Fibroblast of pulmonary artery (primary cell): ENCODE data around the gene PDE4D.

ENCODE experiments used
- DNase-seq: peaks from one replicate; pipeline ENCODE4 v3.0.0-alpha.2; 2010; ENCODE audit warnings: low read depth
- H3K4me3 ChIP-seq: replicated peaks from 2 replicates; pipeline ENCODE4 v1.5.1; 2011; ENCODE audit warnings: low read depth, mild to moderate bottlenecking, control low read depth, low read length, moderate library complexity
- TF ChIP-seq, protein P1 (sequence below): IDR thresholded peaks from 2 replicates; pipeline ENCODE4 v1.5.1; 2011; ENCODE audit warnings: mild to moderate bottlenecking, control low read depth, low read length, inconsistent platforms; ENCODE audit errors: missing control alignments

PDE4D gene

GRCh38 chr5:59003641-59004040, 889.9 kb downstream of the PDE4D start:
- TF ChIP-seq, protein P1, sequence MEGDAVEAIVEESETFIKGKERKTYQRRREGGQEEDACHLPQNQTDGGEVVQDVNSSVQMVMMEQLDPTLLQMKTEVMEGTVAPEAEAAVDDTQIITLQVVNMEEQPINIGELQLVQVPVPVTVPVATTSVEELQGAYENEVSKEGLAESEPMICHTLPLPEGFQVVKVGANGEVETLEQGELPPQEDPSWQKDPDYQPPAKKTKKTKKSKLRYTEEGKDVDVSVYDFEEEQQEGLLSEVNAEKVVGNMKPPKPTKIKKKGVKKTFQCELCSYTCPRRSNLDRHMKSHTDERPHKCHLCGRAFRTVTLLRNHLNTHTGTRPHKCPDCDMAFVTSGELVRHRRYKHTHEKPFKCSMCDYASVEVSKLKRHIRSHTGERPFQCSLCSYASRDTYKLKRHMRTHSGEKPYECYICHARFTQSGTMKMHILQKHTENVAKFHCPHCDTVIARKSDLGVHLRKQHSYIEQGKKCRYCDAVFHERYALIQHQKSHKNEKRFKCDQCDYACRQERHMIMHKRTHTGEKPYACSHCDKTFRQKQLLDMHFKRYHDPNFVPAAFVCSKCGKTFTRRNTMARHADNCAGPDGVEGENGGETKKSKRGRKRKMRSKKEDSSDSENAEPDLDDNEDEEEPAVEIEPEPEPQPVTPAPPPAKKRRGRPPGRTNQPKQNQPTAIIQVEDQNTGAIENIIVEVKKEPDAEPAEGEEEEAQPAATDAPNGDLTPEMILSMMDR, result no peak
- no peak overlapping the region for H3K4me3 ChIP-seq
- no peak for DNase-seq

- no peak overlapping the region for H3K4me3 ChIP-seq
- TF ChIP-seq, protein P1, result no peak
- DNase-seq, result no peak
These were observed 890.4 kb downstream of the PDE4D start for GRCh38 chr5:59003124-59003523.

- no peak for DNase-seq
- TF ChIP-seq, protein P1, result no peak
- no peak overlapping the region for H3K4me3 ChIP-seq
These were observed 891.2 kb downstream of the PDE4D start for GRCh38 chr5:59002162-59002825.

DNA sequence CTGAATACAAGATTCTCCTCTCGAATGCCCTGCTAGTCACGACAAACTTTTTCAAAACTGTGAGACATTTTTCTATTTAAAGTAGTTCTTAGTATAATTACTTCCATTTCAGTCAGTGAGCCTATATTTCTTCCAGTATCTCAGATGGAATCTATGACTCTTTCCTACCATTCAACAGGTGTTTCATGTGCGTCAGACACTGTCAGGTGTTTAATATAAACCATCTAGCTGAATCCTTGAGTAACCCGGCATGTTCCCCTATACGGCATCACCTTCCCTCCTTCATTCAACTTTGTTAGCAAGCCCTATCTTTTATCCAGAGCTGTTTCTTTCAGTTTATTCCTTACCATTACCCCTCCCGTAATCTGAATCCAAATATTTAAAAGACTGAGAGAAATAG, 891.8 kb downstream of the PDE4D start:
- TF ChIP-seq, protein P1, result no peak
- no peak for DNase-seq
- no peak overlapping the region for H3K4me3 ChIP-seq

DNA sequence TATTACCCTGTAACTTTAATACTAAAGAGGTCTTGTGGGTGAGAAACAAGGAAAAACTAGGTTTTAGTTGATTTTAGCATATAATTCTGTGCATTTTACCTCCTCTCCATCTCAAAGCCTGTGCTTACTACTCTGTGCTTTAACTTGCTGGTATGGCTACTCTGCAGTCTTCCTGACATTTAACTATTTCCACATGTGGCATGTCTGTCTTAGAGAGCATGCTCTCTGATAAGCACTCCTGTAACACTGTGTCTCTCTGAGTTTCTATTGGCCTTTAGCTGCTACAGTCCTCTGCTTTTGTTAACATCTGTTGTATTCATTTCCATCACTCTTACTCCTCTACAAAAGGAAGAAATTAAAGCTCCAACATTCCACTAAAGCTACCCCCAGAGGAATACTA, 892.4 kb downstream of the PDE4D start:
- TF ChIP-seq, protein P1, result no peak
- H3K4me3 ChIP-seq, result no peak overlapping the region
- DNase-seq, result no peak

GRCh38 chr5:59000211-59000610, 893.3 kb downstream of the PDE4D start:
- TF ChIP-seq, protein P1, result no peak
- H3K4me3 ChIP-seq, result no peak overlapping the region
- no peak for DNase-seq

- no peak overlapping the region for H3K4me3 ChIP-seq
- TF ChIP-seq, protein P1, result no peak
- DNase-seq, result no peak
These were observed 893.7 kb downstream of the PDE4D start for GRCh38 chr5:58999804-59000203.
